NCI-H1092 treated with DMSO at 0.1 percent for 48 hours (cell line): ENCODE data around the gene HIF1A.
"Not testable (repeated sequence)": the region's sequence is repeated elsewhere in the genome, so short reads cannot be mapped to it uniquely, and the experiment has no call there.

Experiments used
- DNase-seq: peaks from one replicate; lab custom pipeline; 2025; lab: John Stamatoyannopoulos, UW

The HIF1A gene

DNA sequence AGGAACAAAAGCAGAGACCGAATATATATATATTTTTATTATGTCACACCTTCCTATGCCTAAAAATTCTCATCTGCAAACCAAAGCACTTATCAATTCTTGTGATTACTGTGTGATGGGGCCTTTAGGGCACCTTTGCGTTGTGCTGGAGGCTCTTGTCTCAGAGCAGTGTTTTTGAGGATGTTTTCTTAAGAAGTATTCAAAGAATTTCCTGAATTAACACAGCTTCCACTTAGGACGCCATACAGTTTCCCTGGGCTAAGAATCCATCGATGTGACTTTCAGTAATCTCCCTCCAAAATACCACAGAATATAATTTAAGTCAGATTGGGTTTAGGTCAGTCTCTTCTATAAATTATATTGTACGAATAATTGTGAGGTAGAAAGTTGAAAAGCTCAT lies 22.0 kb upstream of the HIF1A start:
- no peak for DNase-seq

DNA sequence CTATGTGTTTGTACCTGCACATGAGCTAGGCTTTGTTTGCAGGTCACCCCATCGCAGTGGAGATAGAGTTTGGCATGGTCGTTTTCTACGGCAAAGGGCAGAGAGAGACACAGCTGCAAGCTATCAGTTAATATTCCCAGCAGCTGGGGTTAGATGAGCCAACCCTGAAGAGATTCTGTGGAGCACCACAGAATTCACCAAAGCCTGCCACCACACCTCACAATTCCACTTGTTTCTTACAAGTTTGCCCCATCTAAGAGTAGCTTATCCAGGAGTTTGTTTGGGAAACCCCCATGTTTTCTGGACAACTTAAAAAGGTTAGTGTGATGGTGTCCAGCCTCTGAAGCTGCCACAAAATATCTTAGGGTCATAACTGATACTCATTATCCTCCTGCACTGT lies 20.0 kb upstream of the HIF1A start:
- no peak for DNase-seq

DNA sequence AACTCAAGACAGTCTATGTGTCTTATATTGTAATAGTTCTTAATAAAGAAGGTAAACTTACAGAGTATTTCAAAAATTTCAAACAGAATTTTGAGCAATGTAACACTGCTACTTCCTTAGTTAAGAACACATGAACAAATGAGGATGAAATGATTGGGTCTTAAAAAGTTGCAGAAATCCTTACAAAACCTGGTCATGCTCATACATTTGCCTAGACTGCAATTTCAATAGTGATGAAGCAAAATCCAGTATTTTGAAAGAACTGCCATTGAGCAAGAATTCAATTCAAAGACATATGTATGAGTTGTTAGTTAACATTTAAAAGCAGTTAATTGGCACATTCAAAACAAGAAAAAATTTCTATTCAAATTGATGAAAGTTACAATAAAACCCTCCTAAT lies 17.8 kb upstream of the HIF1A start:
- no peak for DNase-seq

DNA sequence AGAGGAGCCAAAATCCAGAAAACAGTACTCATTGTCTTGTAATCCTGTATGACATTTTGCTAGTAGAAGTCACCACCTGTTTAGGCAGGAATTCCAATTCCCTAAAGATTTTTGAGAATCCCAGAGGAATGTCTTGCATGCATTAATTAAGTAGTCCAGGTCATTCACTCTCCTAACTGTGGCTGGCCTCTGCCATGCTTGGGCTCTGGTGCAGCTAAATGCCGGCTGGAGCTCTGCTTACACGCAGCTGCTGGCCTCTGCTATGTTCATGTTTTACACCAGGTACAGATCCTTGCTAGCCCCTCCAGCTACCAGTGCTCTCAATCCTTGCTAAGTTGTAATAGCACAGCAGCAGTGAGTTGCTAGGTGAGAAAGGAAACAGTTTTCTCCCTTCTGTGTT lies 16.3 kb upstream of the HIF1A start:
- DNase-seq: no peak

DNA sequence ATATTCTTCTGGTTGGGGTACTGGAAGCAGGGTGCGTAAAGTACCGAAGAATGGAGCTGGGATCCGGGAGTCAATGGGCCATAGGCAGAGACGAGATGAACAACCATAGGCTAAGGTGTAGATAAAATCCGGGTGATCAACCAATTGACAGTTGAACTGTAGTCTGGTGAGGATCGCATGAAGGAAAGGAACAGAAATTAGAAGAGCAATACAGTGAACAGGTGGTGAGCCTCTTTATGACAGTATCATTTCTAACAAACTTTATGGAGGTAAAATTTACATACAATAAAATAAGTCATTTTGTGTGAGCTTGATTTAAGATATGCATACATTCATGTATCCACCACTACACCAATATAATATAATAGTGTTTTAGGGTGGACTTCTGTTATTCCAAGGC lies 13.9 kb upstream of the HIF1A start:
- no peak for DNase-seq

DNA sequence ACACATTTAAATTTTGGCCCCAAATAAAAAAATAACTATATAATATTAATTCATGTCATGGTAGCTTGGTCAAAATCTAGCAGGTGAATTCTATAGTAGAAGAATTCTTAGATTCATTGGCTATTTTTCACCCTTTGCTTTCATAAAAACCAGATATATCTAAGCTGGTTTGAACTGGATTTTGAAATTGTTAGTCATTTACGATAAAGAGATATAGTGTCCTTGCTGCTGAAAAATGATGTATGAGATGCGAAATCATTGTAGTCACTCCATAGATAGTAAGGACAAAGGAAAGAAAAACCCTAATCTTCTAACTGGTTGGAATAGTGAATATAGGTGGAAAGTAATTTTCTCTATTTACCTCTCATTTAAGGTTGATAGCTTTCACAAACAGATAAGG lies 12.2 kb upstream of the HIF1A start:
- no peak for DNase-seq

DNA sequence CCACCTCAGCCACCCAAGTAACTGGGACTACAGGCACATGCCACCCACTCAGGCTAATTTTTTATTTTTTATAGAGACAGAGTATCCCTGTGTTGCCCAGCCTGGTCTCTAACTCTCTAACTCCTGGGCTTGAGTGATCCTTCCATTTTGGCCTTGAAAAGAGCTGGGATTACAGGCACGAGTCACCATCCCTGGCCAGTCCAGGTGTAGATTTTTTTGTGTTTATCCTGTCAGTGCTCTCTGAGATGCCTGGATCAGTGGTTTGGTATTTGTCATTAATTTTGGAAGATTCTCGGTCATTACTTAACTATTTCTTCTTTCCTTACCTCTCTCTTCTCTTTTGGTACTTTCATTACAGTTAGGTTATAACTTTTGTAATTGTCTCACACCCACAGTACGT lies 5.3 kb upstream of the HIF1A start:
- no peak for DNase-seq

DNA sequence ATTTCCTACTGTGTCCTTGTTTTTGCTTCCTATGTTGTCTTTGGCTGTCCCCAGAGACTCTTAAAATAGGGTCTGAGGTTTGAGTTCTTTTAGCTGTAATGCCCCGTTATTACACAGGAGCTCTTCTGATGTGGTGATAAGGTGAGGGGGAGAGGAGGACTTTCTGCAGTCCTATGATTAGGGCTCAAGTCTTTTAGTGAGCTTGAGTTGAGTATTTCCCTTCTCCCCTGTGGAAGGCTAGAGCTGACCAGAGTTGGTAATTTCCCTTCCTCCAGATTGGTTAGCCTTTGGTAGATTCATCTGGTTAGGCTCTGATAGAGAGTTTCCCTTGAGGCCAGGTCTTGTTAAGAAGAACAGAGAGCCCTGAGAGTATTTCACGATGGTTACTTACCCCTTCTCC lies 4.3 kb upstream of the HIF1A start:
- no peak for DNase-seq

DNA sequence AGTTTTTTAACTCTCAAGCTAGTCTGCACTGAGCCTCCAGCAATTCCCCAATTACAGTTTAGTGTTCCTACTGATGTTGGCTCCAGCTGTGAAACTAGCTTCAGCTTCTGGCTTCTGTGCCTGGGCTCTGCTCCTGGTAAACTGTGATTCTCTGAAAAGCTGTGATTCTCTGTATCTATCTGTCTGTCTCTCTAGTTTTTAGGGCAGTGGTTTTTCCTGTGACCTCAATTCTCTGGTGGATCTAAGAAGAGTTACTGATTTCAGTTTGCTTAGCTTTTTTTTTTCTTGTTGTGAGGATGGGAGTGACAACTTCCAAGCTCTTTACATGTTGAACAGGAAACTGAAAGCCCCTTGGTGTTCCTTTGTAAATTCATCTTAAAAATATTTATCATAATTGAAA lies 3.8 kb upstream of the HIF1A start:
- DNase-seq: no peak

DNA sequence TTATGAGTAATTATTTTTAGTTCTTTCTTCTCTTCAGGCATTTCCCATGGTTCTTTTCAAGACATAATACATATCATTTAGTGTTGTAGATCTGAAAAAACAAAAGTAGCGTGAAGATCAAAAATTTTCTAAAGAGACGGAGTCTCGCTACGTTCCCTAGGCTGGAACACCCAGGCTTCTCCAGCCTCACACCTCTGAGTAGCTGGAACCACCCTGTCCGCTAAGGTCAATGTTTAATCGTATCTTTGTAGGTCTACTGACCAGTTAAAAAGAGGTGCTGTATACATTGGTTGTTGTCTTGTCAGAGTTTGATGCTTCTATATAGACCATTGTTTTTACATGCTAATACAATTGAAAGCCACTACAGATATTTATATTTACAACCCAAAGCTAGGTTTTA lies 1.3 kb upstream of the HIF1A start:
- DNase-seq: no peak

DNA sequence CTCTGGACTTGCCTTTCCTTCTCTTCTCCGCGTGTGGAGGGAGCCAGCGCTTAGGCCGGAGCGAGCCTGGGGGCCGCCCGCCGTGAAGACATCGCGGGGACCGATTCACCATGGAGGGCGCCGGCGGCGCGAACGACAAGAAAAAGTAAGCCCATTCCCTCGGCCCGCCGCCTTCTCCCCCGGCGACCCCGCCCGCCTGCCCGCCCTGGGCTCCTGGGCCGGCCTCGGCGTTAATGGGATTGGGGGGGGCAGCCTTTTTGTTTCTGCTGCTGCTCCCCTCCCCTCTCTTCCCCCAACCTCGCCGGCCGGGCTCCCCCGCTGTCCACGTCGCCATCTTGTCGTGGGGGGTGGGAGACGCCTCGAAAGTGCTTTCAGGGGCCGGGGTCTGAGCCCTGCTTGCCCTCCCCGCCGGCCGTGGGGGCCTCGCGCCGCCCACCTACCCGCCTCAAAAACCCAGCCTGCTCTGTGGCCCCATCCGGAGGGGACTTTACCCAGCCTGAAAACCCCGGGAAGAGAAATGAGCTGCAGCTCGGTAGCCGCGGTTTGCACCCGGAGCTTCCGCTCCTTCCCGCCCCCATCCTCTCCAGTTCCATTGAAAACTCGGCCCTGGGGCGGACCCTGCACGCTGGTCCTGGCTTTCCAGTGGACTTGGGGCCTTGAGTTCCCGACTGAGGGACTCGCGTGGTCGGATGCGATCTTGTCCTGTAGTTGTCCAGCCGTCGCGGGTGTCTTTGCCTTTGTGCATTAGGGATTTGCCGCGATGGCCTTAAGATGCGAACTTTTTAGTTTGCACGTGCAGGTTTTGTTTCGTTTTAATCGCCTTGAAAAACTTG lies 598 bp downstream of the HIF1A start:
- DNase-seq: peak; percentile 86

DNA sequence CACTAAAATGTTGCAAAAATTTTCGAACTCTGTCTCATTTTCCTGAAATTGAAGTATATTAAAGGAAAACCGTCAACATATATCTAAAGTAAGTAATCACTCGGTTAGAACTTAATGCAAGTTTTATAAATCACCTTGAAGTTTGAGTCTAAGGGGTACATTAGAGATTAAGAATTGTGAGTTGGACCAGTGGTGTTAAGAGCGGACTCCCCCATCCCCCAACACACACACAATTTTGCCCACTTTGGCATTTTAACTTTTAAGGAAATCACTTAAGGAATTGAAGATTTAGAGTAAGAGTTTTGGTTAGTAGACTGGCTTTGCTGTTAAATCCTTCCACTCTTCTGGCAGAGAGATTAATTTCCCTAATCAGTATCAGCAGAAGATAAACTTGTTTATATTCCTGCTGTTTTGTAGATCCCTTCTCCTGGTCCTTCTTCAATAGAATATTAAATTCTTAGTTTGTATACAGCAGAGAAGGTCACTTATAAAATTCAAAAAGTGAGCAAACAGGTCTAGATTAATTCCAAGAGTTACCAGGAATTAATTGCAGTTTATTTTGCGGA lies 1.5 kb downstream of the HIF1A start:
- no peak for DNase-seq

DNA sequence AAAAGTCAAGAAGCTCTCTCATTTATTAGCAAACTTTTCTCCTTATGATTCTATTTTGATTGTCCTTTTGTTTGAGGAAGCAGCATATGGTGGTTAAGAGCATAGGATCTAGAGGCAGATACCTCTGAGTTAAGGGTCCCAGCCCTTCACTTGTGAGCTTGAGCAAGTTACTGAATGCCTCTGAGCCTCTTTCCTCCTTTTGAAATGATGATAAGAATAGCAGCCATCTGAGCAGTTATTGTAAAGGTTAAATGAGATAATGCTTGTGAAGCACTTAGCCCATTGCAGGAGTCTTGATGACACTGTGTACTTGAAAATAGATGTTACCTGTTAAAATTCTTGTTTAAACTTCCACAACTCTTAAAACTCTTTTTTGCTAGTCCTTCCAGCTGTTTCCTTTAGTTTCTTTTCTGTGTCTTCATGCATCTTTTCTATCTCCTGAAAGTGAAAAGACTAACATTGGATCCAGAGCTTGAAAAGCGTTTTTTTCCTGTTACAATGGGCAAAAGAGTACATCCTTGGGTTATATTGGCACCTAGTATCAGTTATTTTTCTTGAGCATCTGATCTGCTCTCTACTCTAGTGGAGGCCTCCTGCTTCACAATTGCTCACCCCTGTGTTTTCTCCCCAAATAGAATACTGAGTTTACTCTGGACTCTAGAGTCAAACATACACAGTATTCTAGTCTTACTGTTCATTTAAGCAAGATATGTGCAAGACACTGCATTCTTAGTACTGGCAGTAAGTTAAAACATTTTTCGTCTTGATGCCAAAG lies 3.1 kb downstream of the HIF1A start:
- DNase-seq: no peak

DNA sequence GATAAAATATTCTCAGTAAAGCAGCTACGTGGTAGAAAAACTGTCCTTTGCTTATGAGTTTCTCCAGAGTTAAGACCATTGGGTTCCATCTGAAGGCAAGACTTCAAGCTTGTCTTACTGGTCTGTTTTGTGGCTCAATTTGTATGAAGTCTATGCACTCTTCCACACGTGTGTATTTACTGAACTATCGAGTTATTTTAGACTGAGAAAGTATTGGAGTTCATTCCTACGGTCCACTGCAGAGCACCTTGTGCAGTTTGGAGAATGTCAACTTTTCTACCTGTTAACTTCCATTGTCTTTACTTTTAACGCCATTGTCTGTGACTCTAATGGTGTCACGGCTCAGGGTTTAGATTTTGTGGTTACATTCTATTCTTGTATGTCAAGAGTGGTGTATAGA lies 3.7 kb downstream of the HIF1A start:
- DNase-seq: no peak

DNA sequence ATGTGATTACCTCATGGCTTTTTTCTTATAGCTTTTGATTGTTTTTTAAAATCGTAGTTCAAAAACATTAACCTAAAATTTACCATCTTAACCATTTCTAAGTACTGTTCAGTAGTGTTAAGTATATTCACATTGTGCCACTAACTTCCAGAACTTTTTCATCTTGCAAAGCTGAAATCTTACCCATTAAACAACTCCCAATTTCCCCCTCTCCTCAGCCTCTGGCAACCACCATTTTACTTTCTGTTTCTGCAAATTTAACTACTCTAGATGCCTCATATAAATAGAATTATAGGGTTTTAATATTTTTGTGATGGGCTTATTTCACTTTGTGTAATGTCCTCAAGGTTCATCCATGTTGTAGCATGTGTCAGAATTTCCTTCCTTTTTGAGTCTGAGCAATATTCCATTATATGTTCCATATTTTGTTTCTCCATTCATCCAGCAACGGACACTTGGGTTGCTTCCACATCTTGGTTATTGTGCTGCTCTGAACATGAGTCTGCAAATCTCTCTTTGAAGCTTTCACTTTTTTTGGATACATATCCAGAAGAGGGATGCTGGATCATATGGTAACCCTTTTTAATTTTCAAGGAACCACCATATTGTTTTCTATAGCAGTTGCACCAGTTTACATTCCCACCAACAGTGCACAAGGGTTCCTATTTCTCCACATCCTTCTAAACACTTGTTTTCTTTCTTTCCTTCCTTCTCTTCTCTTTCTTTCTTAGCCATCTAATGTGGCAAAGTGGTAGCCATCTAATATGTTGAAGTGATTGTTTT lies 5.0 kb downstream of the HIF1A start:
- no peak for DNase-seq

DNA sequence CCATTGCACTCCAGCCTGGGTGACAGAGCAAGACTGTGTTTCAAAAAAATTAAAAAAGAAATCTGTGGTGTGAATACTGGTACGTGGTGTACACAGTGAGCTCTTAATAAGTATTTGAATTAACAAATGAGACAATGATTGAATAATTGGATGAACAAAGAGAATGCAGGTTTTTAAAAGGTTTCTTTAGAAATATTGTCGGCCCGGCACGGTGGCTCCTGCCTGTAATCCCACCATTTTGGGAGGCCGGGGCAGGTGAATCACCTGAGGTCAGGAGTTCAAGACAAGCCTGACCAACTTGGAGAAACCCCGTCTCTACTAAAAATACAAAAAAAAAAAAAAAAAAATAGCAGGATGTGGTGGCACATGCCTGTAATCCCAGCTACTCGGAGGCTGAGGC lies 6.6 kb downstream of the HIF1A start:
- DNase-seq: no peak

DNA sequence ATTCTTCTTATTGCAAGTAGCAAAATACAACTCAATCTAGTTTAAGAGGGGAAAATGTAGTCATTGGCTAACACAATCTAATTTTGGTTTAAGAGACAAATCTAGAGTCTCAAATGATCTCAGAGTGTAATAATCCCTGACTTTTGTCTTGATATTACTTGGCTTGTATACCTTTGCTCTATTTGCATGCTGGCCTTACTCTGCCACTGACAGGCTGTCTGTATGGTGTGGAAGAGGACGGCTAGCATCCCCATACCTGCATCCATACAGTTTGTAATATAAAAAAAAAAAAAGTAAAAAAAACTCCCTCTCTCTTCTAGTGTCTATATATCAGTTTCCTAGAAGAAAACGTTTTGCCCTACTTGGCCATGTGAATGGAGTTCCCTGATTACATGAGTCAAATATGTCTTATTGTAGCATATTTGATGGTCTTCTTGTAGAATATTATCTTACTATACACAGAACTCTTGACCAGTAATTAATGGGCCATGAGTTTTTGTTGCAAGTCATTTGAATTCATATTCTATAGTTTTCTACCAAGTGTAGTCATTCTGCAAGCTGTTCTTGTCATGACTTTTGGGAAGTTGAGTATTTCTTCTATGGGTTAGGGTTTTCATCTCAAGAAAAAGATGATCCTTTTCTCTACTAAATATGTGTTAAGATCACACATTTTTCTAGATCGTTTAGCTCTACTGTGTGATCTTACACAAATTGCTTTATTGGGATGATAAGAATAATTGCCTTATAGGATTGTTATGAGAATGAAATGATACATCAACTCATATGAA lies 8.2 kb downstream of the HIF1A start:
- DNase-seq: no peak

DNA sequence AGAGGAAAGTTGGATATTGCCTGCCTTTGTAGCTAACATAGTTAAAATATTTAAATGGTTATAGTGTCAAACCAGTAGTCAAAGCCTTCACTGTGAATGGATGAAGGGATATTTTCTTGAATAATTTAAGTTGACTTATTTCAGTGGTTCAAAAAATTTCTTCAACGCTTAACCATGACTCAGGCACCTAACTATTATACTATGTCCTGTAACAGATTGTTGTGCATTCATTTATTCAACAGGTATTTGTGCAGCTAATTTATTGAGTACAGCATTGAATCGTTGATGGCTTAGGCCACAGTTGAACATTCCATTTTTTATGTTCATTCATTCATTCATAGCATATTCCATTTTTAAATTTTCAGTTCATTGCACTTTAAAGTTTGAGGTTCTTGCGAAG lies 9.2 kb downstream of the HIF1A start:
- no peak for DNase-seq

DNA sequence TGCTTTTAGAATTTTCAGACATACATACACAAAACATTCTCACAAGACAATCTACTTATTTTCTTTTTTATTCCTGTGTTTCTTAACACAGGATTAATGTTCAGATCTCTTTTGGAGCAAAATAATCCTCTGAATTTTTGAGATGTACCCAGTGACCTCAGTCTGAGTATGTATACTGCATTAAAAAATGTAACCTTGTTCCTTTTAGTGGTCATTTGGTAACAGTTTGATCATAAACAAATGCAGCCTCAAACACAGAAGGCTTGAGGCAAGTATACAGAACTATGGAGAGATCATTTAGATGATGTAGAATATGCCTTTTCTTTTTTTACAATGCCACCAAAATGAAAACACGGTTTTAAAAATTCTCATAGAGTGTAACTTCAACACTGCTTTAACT lies 9.7 kb downstream of the HIF1A start:
- no peak for DNase-seq

DNA sequence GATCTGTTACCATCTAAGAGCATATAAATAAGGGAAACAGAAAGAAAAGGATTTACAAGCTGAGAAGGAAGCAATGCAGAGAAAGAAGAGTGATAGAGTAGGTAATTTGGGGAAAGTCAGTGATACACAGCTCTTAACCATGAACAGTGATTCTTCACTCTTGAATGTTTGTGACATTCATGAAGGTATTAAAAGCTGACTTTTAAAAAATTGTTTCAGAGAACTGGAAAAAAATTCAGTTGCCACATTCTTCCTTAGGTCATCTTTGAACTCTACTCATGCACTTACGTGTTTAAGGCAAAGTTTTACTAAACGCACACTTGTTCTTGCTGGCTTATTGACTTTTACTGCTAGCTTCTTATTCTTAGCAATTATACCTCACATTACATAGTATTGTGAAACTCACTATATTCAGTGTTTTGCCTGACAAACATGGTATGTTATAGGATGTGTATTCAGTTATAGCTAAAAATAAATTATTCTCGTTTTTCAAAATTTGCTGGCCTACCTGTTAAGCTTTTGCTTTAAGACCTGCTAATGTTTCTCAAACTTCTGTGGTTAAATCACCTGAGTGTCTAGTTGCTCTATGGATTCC lies 10.9 kb downstream of the HIF1A start:
- DNase-seq: no peak

DNA sequence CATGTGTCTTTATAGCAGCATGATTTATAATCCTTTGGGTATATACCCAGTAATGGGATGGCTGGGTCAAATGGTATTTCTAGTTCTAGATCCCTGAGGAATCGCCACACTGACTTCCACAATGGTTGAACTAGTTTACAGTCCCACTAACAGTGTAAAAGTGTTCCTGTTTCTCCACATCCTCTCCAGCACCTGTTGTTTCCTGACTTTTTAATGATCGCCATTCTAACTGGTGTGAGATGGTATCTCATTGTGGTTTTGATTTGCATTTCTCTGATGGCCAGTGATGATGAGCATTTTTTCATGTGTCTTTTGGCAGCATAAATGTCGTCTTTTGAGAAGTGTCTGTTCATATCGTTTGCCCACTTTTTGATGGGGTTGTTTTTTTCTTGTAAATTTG lies 12.5 kb downstream of the HIF1A start:
- not testable (repeated sequence) for DNase-seq
